Adrenal gland (tissue), 12 donors: Measurements from ENCODE around the gene SECISBP2. TPM values are rescaled to one million over a fixed set of nuclear protein-coding genes. Genes with fewer than 3 reads are reported as not detected.
"Not testable (repeated sequence)": the region's sequence is repeated elsewhere in the genome, so short reads cannot be mapped to it uniquely, and the experiment has no call there.

Source experiments
- DNase-seq, 7 donors: peaks; one replicate each; pipeline ENCODE4 v3.0.0-alpha.2; 2019 to 2020
- H3K27ac ChIP-seq, 5 donors: fragments of 200-600 bp; sonication (generic) in 4 of 5; 1 replicate in 3 of 5; 2 replicates in 2 of 5; pipeline versions ENCODE4 v1.5.1 to v1.8.0; 2016 to 2020; ENCODE audit warnings: mild to moderate bottlenecking in 1 of 5
- H3K27me3 ChIP-seq: fragments of 200-600 bp; 2 replicates; pipeline ENCODE4 v1.8.0; 2021
- H3K36me3 ChIP-seq, 2 donors: fragments of 200-600 bp; replicated peaks in 1 of 2; 1 replicate in 1 of 2; 2 replicates in 1 of 2; pipeline versions ENCODE4 v1.5.1 to v1.8.0; 2018 to 2022
- H3K4me1 ChIP-seq, 2 donors: fragments of 200-600 bp; replicated peaks in 1 of 2; 1 replicate in 1 of 2; 2 replicates in 1 of 2; pipeline versions ENCODE4 v1.5.1 to v1.8.0; 2018 to 2021
- H3K4me3 ChIP-seq, 4 donors: fragments of 200-600 bp; sonication (generic) in 3 of 4; one replicate each; pipeline ENCODE4 v1.5.1; 2016 to 2018
- H3K9me3 ChIP-seq, 3 donors: fragments of 200-600 bp; sonication (generic) in 1 of 3; replicated peaks in 1 of 3; 1 replicate in 2 of 3; 2 replicates in 1 of 3; pipeline versions ENCODE4 v1.5.1 to v1.8.0; 2016 to 2021
- CTCF ChIP-seq, 6 experiments: fragments of 450-650 bp in 4 of 6; fragments of 200-600 bp in 2 of 6; sonication (generic) in 1 of 6; IDR thresholded peaks; 1 replicate in 5 of 6; 2 replicates in 1 of 6; pipeline versions ENCODE4 v1.5.1 to v1.8.0; 2016 to 2021; ENCODE audit warnings: antibody characterized with exemption in 6 of 6, mild to moderate bottlenecking in 2 of 6, moderate library complexity in 1 of 6
- POLR2A ChIP-seq, 2 donors: fragments of 450-650 bp; IDR thresholded peaks; one replicate each; pipeline ENCODE4 v1.6.1; 2017; ENCODE audit warnings: antibody characterized with exemption in 2 of 2, mild to moderate bottlenecking in 2 of 2, moderate library complexity in 1 of 2
- WGBS, 4 donors: extraction: QIAGEN DNeasy Blood & Tissue Kit in 2 of 4; methylation state at CpG; one replicate each; pipeline versions ENCODE4 v1.1.5 to v1.1.7; 2013 to 2017; 5-methylcytosine and 5-hydroxymethylcytosine counted together
- intact Hi-C, 2 donors: fragments of 100-400 bp; cut with DNase I; formaldehyde crosslinking; loops; one replicate each; pipeline versions ENCODE4 v1.14.1 to v1.15.0; 2022 to 2023
- polyA plus RNA-seq, 3 donors: library from polyadenylated mRNA; stranded (reverse); fragments of 200-250 nt in 2 of 3; fragments of 350-450 nt in 1 of 3; fragmentation: Illumina TruSeq in 1 of 3; extraction: RNeasy Lipid Tissue Mini Kit (QIAGEN cat#74804) in 1 of 3; gene quantifications; one replicate each; pipeline ENCODE4 v1.2.3, GENCODE V29; 2013 to 2014
- total RNA-seq, 9 donors: library from RNA; depleted of rRNA in 4 of 9; stranded (reverse); fragments of >200 nt in 4 of 9; fragments of 120-200 nt in 1 of 9; fragmentation: NEBNext Ultra II Directional in 1 of 9; extraction: Animal tissue kit (Norgen Biotek cat#: 25700) in 1 of 9; gene quantifications; one replicate each; pipeline versions ENCODE4 v1.1.0 to v1.2.4, GENCODE V29; 2013 to 2023
- donor health status: healthy with polysubstance abuse.
- donor health status: Bipolar disorder and iron deficiency.
- donor health status: DM: yes; HTN: yes; CAD: no.
- donor health status: DM: no; HTN: no; CAD: no.
- donor health status: DM: no; HTN: no; CAD: no.
- donor health status: DM: yes; HTN: yes; CAD: no.

The SECISBP2 gene
- total and polyA plus RNA-seq, 12 donors = 31.7 to 76.1 (median 46.8) TPM

DNA sequence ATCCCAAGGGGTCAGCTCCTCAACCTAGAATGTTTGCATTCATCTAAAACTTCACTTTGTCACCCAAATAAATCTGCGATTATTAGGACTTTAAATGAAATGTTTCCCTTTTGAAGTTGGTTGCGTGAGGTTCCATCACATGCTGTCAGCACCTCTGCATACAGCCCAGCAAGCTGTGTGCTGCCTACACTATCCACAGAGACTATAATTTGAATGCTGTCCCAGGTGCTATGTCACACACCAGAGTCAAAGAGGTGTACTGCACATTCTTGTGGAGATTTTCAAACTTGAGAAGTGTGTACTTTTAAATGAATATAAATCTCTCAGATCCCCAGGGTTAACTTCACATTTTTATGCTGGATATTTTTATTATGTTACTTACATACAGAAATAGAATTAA lies 26.6 kb upstream of the SECISBP2 start:
- intact Hi-C loops = no loop called here
- Histone ChIP-seq H3K4me3 (no peak overlapping the region), H3K27me3 (no peaks in the 10 kb centered on the region), H3K4me1 (no peaks in the 10 kb centered on the region), H3K27ac (no peak overlapping the region), H3K36me3 (no peaks in the 10 kb centered on the region), H3K9me3 (no peaks in the 10 kb centered on the region)
- DNase-seq = no peak
- 74 to 90% (median 90%) methylated on average over 2 of the region's 2 CpGs for WGBS, 4 donors
- TF ChIP-seq CTCF (IDR thresholded peaks at IDR 0.05) (no peak), POLR2A (IDR thresholded peaks at IDR 0.05) (no peak)

- Histone ChIP-seq H3K27ac (no peak overlapping the region), H3K27me3 (no peaks in the 10 kb centered on the region), H3K9me3 (no peaks in the 10 kb centered on the region), H3K36me3 (no peaks in the 10 kb centered on the region), H3K4me3 (no peak overlapping the region), H3K4me1 (no peaks in the 10 kb centered on the region)
- intact Hi-C loops = no loop called here
- no peak for DNase-seq
- 93 to 100% (median 99%) methylated on average over 1 of the region's 1 CpG for WGBS, 4 donors
- TF ChIP-seq POLR2A (IDR thresholded peaks at IDR 0.05) (no peak), CTCF (IDR thresholded peaks at IDR 0.05) (no peak)
Measured at GRCh38 chr9:89293014-89293413, 25.3 kb upstream of the SECISBP2 start.

DNA sequence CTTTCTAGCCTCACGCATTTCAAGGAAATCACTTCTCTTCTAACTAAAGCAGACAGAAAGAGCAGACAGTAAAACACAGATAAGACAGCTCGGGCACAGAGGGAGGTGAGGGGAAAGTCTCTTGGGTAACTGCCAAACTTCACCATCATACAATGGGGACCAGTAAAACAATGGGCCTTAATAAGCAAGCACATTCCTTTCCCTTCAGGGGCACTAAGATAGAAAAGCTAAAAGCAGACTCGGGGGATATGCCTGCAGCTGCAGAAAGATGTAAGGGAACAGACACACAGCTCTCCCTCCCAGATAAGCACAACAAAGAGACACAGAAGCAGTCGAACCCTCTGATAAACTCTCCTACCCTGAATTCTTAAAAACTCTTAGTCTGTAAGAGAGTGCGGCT lies 22.9 kb upstream of the SECISBP2 start:
- TF ChIP-seq CTCF (IDR thresholded peaks at IDR 0.05) = no peak
- no peak for TF ChIP-seq POLR2A (IDR thresholded peaks at IDR 0.05)
- DNase-seq = no peak
- Histone ChIP-seq H3K4me3 (no peak overlapping the region), H3K9me3 (no peaks in the 10 kb centered on the region), H3K4me1 (no peaks in the 10 kb centered on the region), H3K27ac (no peak overlapping the region), H3K27me3 (no peaks in the 10 kb centered on the region), H3K36me3 (no peaks in the 10 kb centered on the region)
- intact Hi-C loops = no loop called here
- WGBS, 4 donors = 63 to 71% (median 66%) methylated on average over 5 of the region's 5 CpGs

- H3K4me1 ChIP-seq, H3K4me3 ChIP-seq, DNase-seq, H3K9me3 ChIP-seq, H3K27me3 ChIP-seq, H3K27ac ChIP-seq, intact Hi-C loops, H3K36me3 ChIP-seq: not testable (repeated sequence)
- WGBS, 4 donors = 83 to 94% (median 88%) methylated on average over 2 of the region's 2 CpGs
Measured at GRCh38 chr9:89301996-89302395, 16.3 kb upstream of the SECISBP2 start.

DNA sequence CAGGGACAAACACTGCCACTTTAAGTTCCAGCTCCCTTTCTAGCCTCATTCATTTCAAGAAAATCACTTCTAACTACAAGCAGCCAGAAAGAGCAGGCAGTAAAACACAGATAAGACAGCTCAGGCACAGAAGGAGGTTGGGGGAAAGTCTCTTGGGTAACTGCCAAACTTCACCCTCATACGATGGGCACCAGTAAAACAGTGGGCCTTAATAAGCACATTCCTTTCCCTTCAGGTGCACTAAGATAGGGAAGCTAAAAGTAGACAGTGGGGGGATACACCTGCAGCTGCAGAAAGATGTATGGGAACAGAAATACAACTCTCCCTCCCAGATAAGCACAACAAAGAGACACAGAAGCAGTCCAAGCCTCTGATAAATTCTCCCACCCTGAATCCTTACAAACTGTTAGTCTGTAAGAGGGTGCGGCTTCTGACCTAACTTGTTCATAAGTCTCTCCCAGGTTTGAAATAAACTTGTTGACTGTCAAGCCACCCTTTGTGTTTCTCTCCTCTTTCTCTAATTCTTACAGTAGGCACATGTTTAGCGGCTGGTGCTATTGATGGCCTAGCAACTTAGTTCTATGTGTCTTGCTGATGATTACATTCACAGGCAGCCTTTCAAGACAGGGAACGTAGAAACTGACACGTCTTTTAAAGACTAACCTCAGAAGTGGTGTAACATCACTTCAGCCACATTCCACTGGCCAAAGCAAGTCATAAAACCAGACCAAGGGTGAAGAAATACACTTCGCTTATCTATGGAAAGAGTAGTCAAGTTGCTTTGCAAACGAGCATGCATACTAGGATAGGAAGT lies 14.1 kb upstream of the SECISBP2 start:
- Histone ChIP-seq H3K9me3 (no peaks in the 10 kb centered on the region), H3K27ac (no peak overlapping the region), H3K27me3 (no peaks in the 10 kb centered on the region), H3K4me3 (no peak overlapping the region), H3K36me3 (no peaks in the 10 kb centered on the region), H3K4me1 (no peaks in the 10 kb centered on the region)
- WGBS, 4 donors = 81 to 91% (median 85%) methylated on average over 7 of the region's 7 CpGs
- no peak for DNase-seq
- intact Hi-C loops = no loop called here
- TF ChIP-seq CTCF (IDR thresholded peaks at IDR 0.05) (no peak), POLR2A (IDR thresholded peaks at IDR 0.05) (no peak)
